AG10803 (cell line): ENCODE data around the gene DCLK3.

ENCODE experiments used
- DNase-seq: peaks from one replicate; pipeline ENCODE4 v3.0.0; 2010; ENCODE audit warnings: low read depth
- H3K4me3 ChIP-seq: 2 replicates; pipeline ENCODE4 v1.5.1; 2011; ENCODE audit warnings: mild to moderate bottlenecking, low read length, control low read depth
- CTCF ChIP-seq: conservative IDR thresholded peaks from 2 replicates; pipeline ENCODE4 v1.5.1; 2011; ENCODE audit warnings: mild to moderate bottlenecking, low read length, control low read depth, inconsistent platforms

DCLK3 gene

GRCh38 chr3:36709826-36710365, 54.5 kb downstream of the DCLK3 start:
- H3K4me3 ChIP-seq, result no peak overlapping the region
- DNase-seq, result no peak
- no peak for TF ChIP-seq CTCF

GRCh38 chr3:36709281-36709680, 55.1 kb downstream of the DCLK3 start:
- no peak for DNase-seq
- TF ChIP-seq CTCF, result no peak
- no peak overlapping the region for H3K4me3 ChIP-seq

GRCh38 chr3:36707623-36708409, 56.5 kb downstream of the DCLK3 start:
- TF ChIP-seq CTCF, result peak; percentile 26
- peak; percentile 63 for DNase-seq
- H3K4me3 ChIP-seq, result no peak overlapping the region

- no peak for TF ChIP-seq CTCF
- no peak overlapping the region for H3K4me3 ChIP-seq
- no peak for DNase-seq
These were observed 59.3 kb downstream of the DCLK3 start for GRCh38 chr3:36705015-36705414.

- no peak for DNase-seq
- H3K4me3 ChIP-seq, result no peak overlapping the region
- TF ChIP-seq CTCF, result no peak
These were observed 60.1 kb downstream of the DCLK3 start for GRCh38 chr3:36704280-36704679.

GRCh38 chr3:36701249-36701572, 63.1 kb downstream of the DCLK3 start:
- DNase-seq, result no peak
- TF ChIP-seq CTCF, result no peak
- no peak overlapping the region for H3K4me3 ChIP-seq

- peak; percentile 97 for TF ChIP-seq CTCF
- no peak overlapping the region for H3K4me3 ChIP-seq
- DNase-seq, result peak; percentile 77
These were observed 63.7 kb downstream of the DCLK3 start for GRCh38 chr3:36700537-36701248.
